Neural cell (in vitro differentiated cells): Measurements from ENCODE around the gene FFAR2.

Experiments
- CTCF ChIP-seq: fragments of 450-650 bp; IDR thresholded peaks from 2 replicates; pipeline ENCODE4 v1.5.1; 2014; ENCODE audit warnings: antibody characterized with exemption, mild to moderate bottlenecking, moderate library complexity; ENCODE audit not compliant: poor library complexity, severe bottlenecking
- EP300 ChIP-seq: fragments of 450-650 bp; conservative IDR thresholded peaks from 2 replicates; pipeline ENCODE4 v1.6.1; 2014; ENCODE audit warnings: antibody characterized with exemption, mild to moderate bottlenecking, moderate library complexity; ENCODE audit not compliant: poor library complexity, severe bottlenecking
- EZH2 ChIP-seq: fragments of 200-600, 300-800 bp; shearing (Covaris generic), sonication (generic); IDR thresholded peaks from 2 replicates; pipeline ENCODE4 v1.6.1; 2014; ENCODE audit warnings: antibody characterized with exemption, low read length, borderline replicate concordance, mild to moderate bottlenecking; ENCODE audit not compliant: insufficient read depth, poor library complexity, severe bottlenecking
- MXI1 ChIP-seq: fragments of 450-650 bp; conservative IDR thresholded peaks from 2 replicates; pipeline ENCODE4 v1.6.1; 2014; ENCODE audit warnings: antibody characterized with exemption, mild to moderate bottlenecking; ENCODE audit not compliant: poor library complexity, severe bottlenecking
- POLR2AphosphoS5 ChIP-seq: IDR thresholded peaks from 2 replicates; pipeline ENCODE4 v1.6.1; 2012
- RAD21 ChIP-seq: fragments of 450-650 bp; conservative IDR thresholded peaks from 2 replicates; pipeline ENCODE4 v1.6.1; 2014; ENCODE audit warnings: antibody characterized with exemption, mild to moderate bottlenecking, moderate library complexity
- SMC3 ChIP-seq: fragments of 450-650 bp; conservative IDR thresholded peaks from 2 replicates; pipeline ENCODE4 v1.6.1; 2014; ENCODE audit warnings: antibody characterized with exemption, mild to moderate bottlenecking, moderate library complexity; ENCODE audit not compliant: poor library complexity
- TAF1 ChIP-seq: IDR thresholded peaks from 2 replicates; pipeline ENCODE4 v1.6.1; 2012; ENCODE audit warnings: low read depth

GRCh38 chr19:35398570-35398969, 49.5 kb upstream of the FFAR2 start:
- TF ChIP-seq CTCF (no peak), SMC3 (no peak), RAD21 (no peak), POLR2AphosphoS5 (no peak), EZH2 (no peak), EP300 (no peak), MXI1 (no peak), TAF1 (no peak)
